OCI-LY1 (cell line): ENCODE measurements around the gene MFSD8.

Experiments
- H2AFZ ChIP-seq: fragments of 200-600 bp; sonication (generic), shearing (Covaris generic); 2 replicates; pipeline ENCODE4 v1.6.0; 2014; ENCODE audit warnings: antibody characterized with exemption, mild to moderate bottlenecking, low read length
- H3F3A ChIP-seq: fragments of 200-600 bp; sonication (generic), shearing (Covaris generic); 2 replicates; pipeline ENCODE4 v1.6.0; 2014; ENCODE audit warnings: mild to moderate bottlenecking, antibody characterized with exemption, low read length, moderate library complexity; ENCODE audit not compliant: insufficient read depth
- H3K27ac ChIP-seq: fragments of 200-600 bp; sonication (generic); 2 replicates; pipeline ENCODE4 v1.5.1; 2014; ENCODE audit warnings: low read length, mixed run types, mild to moderate bottlenecking, low read depth; ENCODE audit not compliant: poor library complexity, severe bottlenecking
- H3K27me3 ChIP-seq: fragments of 200-600 bp; sonication (generic); 2 replicates; pipeline ENCODE4 v1.6.0; 2014; ENCODE audit warnings: antibody characterized with exemption, mild to moderate bottlenecking, low read length, moderate library complexity; ENCODE audit not compliant: insufficient read depth
- H3K36me3 ChIP-seq: fragments of 200-600 bp; sonication (generic); 2 replicates; pipeline ENCODE4 v1.6.1; 2014; ENCODE audit warnings: mild to moderate bottlenecking, antibody characterized with exemption, low read length, moderate library complexity, mixed read lengths; ENCODE audit not compliant: insufficient read depth
- H3K4me1 ChIP-seq: fragments of 200-600 bp; sonication (generic); 2 replicates; pipeline ENCODE4 v1.5.1; 2014; ENCODE audit warnings: mild to moderate bottlenecking, low read length, moderate library complexity; ENCODE audit not compliant: insufficient read depth, severe bottlenecking
- H3K4me2 ChIP-seq: fragments of 200-600 bp; sonication (generic), shearing (Covaris generic); 2 replicates; pipeline ENCODE4 v1.6.1; 2014; ENCODE audit warnings: low read length
- H3K4me3 ChIP-seq: fragments of 200-600 bp; sonication (generic); 2 replicates; pipeline ENCODE4 v1.5.1; 2014; ENCODE audit warnings: low read length, low read depth, mild to moderate bottlenecking, mixed read lengths; ENCODE audit not compliant: poor library complexity, severe bottlenecking
- H3K79me2 ChIP-seq: fragments of 200-600 bp; shearing (Covaris generic); 2 replicates; pipeline ENCODE4 v1.6.1; 2016; ENCODE audit warnings: mixed run types, low read length, mixed read lengths; ENCODE audit not compliant: insufficient read depth
- H3K9ac ChIP-seq: fragments of 200-600 bp; sonication (generic), shearing (Covaris generic); 2 replicates; pipeline ENCODE4 v1.6.1; 2014; ENCODE audit warnings: mild to moderate bottlenecking, low read length, mixed read lengths
- H3K9me2 ChIP-seq: fragments of 200-600 bp; sonication (generic), shearing (Covaris generic); 2 replicates; pipeline ENCODE4 v1.6.1; 2014; ENCODE audit warnings: low read depth, mild to moderate bottlenecking, low read length, mixed read lengths
- H3K9me3 ChIP-seq: fragments of 200-600 bp; shearing (Covaris generic); 2 replicates; pipeline ENCODE4 v1.6.1; 2014; ENCODE audit warnings: low read length, mixed read lengths
- H4K20me1 ChIP-seq: fragments of 200-600 bp; sonication (generic), shearing (Covaris generic); 2 replicates; pipeline ENCODE4 v1.6.0; 2016; ENCODE audit warnings: mild to moderate bottlenecking, low read length; ENCODE audit not compliant: insufficient read depth
- CTCF ChIP-seq: fragments of 200-600 bp; sonication (generic), shearing (Covaris generic); IDR thresholded peaks from 2 replicates; pipeline ENCODE4 v1.5.1; 2017; ENCODE audit warnings: mild to moderate bottlenecking, antibody characterized with exemption, low read length, moderate library complexity, mixed read lengths
- EZH2 ChIP-seq: fragments of 200-600 bp; sonication (generic), shearing (Covaris generic); IDR thresholded peaks from 2 replicates; pipeline ENCODE4 v1.8.0; 2017; ENCODE audit warnings: borderline replicate concordance, mixed run types, mild to moderate bottlenecking, antibody characterized with exemption, low read length, moderate library complexity, mixed read lengths

Gene MFSD8

GRCh38 chr4:127896528-127896927, 68.4 kb downstream of the MFSD8 start:
- no peak for TF ChIP-seq EZH2
- no peak for TF ChIP-seq CTCF
- Histone ChIP-seq H3K9me2 (no peaks in the 10 kb centered on the region), H3K4me3 (no peak overlapping the region), H3F3A (peaks cover 4% of the 10 kb centered on the region; the same call in 1 of the 2 replicates), H3K36me3 (peaks cover 77% of the 10 kb centered on the region), H3K9me3 (no peaks in the 10 kb centered on the region), H3K4me1 (no peaks in the 10 kb centered on the region), H3K27ac (no peak overlapping the region), H3K27me3 (no peaks in the 10 kb centered on the region), H3K4me2 (no peak overlapping the region), H2AFZ (no peak overlapping the region), H3K79me2 (no peaks in the 10 kb centered on the region), H4K20me1 (no peaks in the 10 kb centered on the region), H3K9ac (no peak overlapping the region)

DNA sequence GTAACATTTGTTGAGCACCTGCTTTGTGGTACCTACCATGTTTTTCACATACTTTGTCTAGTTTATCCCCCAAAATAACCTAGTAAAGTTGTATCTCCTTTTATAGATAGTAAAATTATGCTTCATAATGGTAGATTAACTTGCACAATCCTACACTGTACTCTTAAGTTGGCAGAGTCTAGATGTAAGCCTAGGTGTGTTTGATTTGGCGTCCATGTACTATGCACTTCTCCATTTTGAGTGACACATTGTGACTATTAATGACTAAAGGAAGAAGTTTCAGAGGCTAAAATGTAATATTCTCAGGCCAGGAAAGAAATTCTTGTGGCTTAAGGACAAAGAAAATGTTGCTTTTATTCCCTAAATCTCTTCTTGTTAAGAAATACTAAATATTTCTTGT, 68.9 kb downstream of the MFSD8 start:
- no peaks in the 10 kb centered on the region for H3K9me3 ChIP-seq
- no peaks in the 10 kb centered on the region for H4K20me1 ChIP-seq
- no peak overlapping the region for H3K27ac ChIP-seq
- no peak overlapping the region for H3K9ac ChIP-seq
- no peaks in the 10 kb centered on the region for H3K27me3 ChIP-seq
- H2AFZ ChIP-seq: no peak overlapping the region
- TF ChIP-seq CTCF (no peak), EZH2 (no peak)
- H3K4me2 ChIP-seq: no peak overlapping the region
- H3K4me3 ChIP-seq: no peak overlapping the region
- H3K9me2 ChIP-seq: no peaks in the 10 kb centered on the region
- H3K79me2 ChIP-seq: no peaks in the 10 kb centered on the region
- H3F3A ChIP-seq: peaks cover 4% of the 10 kb centered on the region; the same call in 1 of the 2 replicates
- no peaks in the 10 kb centered on the region for H3K4me1 ChIP-seq
- peaks cover 81% of the 10 kb centered on the region for H3K36me3 ChIP-seq

GRCh38 chr4:127889903-127890302, 75.1 kb downstream of the MFSD8 start:
- Histone ChIP-seq H3K9me3 (0 out of 2 replicates have a peak, but pooled peaks cover 3% of the 10 kb centered on the region), H3K36me3 (peaks cover 97% of the 10 kb centered on the region), H3K9ac (no peak overlapping the region), H3K27ac (no peak overlapping the region), H3K9me2 (no peaks in the 10 kb centered on the region), H4K20me1 (no peaks in the 10 kb centered on the region), H3K4me2 (no peak overlapping the region), H2AFZ (no peak overlapping the region), H3K4me1 (no peaks in the 10 kb centered on the region), H3K79me2 (no peaks in the 10 kb centered on the region), H3K27me3 (no peaks in the 10 kb centered on the region), H3F3A (no peaks in the 10 kb centered on the region), H3K4me3 (no peak overlapping the region)
- no peak for TF ChIP-seq CTCF
- no peak for TF ChIP-seq EZH2
